GM19467 (cell line): Measurements from ENCODE around the gene STPG2.

Experiments
- ATAC-seq: cut with Tn5 transposase; IDR thresholded peaks from one replicate; pipeline ENCODE4 v1.9.1; 2021; ENCODE audit warnings: mild to moderate bottlenecking, moderate library complexity; ENCODE audit not compliant: unreplicated experiment

The STPG2 gene

DNA sequence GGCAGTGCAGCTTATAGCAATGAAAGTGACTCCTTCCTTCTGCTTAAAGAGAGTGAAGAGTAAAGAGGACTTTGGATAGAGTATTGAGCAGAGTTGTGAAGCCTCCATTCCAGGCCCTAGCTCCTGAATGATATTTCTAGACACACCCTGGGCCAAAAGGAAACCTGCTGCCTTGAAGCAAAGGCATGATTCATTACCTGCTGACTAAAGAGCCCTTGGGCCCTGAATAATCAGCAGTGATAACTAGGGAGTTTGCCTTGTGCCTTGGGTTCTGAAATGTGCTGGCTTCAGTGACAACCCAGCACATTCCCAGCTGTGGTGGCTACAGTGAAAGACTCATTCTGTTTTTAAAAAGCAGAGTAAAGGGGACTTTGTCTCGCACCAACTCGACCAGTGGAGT lies 49.2 kb downstream of the STPG2 start:
- no peak for ATAC-seq

DNA sequence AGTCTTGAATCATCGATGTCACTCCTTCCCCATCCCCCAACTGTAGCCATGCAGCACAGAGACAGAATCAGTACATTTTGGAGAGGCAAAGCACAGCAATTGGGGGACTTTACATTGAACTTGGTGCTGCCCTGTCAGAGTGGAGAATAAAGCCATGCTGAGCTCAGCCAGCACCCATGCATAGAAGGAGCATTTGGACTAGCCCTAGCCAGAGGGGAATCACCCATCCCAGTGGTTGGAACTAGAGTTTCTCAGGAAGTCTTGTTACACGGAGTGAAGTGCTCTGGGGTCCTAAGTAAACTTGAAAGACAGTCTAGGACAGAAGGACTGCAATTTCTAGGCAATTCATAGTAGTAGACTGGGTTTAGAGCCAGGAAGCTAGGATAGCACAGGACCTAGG lies 49.6 kb downstream of the STPG2 start:
- no peak for ATAC-seq

DNA sequence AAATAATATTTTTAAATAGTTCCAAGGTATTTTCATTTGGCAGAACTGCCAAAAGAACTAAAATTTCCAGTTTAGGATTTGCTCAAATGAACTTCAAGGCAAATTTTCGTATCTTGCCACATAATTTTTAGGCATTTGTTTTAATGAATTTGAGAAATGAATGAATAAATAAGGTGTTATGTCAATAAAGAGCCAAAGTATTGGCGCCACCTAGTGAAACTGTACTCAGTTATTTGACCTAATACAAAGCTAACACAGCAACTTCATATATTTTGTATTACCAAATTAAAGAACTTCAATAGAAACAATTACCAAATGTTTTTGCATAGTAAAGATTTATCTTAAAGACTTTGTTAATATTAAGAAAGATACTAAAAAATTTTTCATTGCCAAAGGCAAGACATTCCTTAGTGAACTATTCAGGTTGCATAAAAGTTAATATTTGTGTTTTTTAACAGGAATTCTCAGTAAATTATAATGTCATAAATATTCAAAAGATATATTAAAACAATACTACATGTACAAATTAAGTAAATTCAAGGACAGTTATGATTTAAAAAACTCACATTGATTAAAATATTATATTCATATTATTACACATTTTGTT lies 50.3 kb downstream of the STPG2 start:
- ATAC-seq = no peak

- no peak for ATAC-seq
Observed at GRCh38 chr4:98081936-98082335, 61.3 kb downstream of the STPG2 start.

GRCh38 chr4:98068495-98068894 lies 74.8 kb downstream of the STPG2 start:
- ATAC-seq = no peak

GRCh38 chr4:98055800-98056501 lies 87.3 kb downstream of the STPG2 start:
- ATAC-seq = no peak

DNA sequence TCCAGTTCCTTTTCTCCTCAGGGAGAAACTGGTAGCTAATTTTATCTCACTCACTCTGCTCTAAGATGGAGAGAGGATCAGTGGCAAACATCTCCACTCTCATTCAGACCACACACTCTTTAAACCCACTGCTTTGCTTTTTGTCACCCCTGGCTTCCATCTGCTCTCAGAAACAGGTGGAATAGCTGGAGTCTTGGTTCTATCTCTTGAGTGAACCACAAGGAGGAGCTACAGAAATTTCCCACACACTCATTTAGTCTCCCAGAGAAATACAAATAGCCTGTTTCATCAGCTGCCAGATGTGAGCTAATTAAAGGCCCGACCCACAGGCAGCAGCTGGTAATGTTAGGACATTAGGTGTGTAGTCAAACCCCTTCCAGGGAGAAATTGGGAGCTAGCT lies 96.6 kb downstream of the STPG2 start:
- ATAC-seq = no peak

GRCh38 chr4:98030059-98030458 lies 113.2 kb downstream of the STPG2 start:
- no peak for ATAC-seq

- no peak for ATAC-seq
Observed at GRCh38 chr4:98027827-98028226, 115.4 kb downstream of the STPG2 start.

DNA sequence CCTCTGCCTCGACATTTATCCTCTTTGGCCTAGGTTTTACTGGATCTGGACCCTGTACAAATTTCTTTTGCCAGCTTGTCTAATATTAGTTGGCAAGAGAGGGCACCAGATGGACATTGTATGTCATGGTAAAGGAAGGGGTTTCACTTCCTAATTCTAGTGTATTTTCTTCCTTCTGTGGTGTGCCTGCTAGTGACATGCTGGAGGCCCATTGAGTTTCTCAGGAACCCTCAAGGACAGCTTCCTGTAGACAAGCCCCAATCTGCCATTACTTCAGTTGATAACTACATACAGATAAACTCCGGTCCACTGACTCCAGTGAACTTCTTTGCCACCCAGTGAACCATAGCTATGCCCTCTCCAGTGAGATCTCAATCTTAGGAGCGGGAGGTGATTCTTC lies 116.9 kb downstream of the STPG2 start:
- ATAC-seq = no peak

DNA sequence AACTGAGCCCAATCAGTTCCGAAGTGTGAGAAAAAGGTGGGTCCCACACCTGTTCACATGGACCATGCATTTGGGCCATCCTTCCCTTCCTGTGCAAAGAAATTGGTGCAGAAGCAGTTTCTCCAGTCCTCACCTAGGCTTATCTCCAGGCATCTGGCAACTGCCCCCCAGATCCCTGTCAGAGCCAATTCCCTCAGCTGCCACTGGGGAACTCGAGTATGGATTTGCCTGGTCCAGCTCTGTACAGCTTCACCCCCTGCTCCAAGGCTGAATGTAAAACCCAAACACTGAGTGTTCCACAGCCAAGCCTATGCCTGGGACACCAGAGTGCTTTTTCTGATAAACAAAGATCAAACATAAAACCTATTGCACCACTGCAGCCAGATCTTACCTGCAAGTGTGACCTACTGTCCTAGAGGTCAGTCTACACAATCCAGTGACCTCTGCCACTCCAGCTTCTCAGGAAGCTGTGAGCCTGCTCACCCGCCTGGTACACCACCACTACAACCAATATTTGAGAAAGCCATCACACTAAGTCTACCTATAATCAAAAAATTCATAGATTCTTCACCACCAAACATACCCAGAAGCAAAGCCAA lies 136.4 kb downstream of the STPG2 start:
- ATAC-seq = no peak

DNA sequence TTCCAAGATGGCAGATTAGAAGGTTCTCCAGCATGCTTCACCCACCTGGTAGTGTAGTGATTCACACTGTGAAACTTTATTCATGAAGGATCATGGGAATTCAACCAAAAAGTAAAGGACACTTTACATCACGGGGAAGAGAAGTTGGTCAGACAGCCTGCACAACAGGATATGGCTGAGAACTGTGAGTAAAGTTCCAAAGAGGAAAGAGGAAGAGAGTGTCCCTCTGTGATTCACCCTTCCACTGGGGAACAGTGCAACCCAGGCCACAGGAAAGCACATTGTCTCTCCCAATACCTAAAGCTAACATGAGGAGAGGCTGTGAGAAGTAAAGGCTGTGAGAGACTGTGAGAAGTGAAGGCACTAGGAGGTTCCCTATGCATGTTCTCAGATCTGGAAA lies 137.2 kb downstream of the STPG2 start:
- ATAC-seq = no peak

- no peak for ATAC-seq
Observed at GRCh38 chr4:98000940-98001339, 142.3 kb downstream of the STPG2 start.

DNA sequence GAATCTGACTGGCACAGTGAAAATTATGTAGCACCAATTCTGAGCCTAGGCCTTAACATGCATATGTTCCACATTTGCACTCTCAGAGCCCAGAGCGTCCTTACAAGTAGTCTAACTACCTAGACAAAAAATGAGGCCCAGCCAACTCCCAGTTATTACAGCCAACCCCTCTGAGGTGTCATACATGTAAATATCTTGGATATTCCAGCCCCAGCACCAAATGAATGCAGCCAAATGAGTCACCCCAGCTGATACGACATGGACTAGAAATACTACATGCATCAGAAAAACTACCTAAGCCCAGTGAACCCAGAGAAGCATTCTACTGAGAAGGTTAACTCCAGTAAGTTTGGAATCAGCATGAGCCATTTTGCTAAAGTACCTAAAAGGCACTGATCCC lies 145.1 kb downstream of the STPG2 start:
- no peak for ATAC-seq

GRCh38 chr4:97994765-97995465 lies 148.4 kb downstream of the STPG2 start:
- no peak for ATAC-seq

DNA sequence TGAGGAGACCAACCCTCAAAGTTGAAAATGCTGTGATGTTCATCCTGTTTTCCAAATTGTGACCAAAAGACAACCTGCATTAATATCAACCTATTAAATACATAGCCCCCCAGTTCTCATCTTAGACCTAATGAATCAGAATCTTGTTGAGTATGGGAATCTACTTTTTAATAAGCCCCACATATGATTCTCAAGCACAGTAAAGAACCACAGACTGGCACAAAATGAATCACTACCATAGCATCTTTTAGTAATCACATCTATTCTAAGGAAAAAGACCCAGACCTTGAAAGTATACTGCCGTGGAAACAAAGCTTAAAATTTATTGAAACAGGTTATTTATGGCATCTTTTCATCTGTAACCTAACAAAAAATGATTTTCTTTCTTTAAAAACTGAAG lies 152.9 kb downstream of the STPG2 start:
- ATAC-seq = no peak

GRCh38 chr4:97987019-97987648 lies 156.1 kb downstream of the STPG2 start:
- no peak for ATAC-seq

DNA sequence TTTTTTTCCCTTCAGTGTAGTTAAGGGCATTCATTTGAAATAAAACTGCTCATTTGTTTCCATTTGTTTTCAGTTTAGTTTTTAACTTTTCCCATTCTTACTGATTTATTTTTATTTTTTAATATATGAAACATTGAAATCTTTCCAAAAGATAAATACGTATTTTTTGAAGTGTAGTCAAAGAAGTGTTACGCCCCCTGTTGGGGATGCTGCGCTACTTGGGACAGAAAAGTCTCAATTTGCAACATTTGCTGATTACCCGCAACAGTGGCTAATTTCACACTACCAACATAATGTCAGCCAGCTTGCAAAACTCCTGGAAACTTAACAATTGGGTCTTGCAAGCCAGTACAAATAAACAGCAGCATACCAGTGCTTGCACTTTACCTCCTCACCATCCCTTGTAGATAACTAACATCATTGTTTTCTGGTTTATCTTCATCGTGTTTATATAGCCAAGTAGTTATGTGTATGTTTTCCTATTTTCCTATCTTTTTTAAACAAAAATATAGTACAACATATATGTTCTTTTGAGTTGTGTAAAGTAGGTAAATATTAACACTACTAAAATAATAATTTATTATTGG lies 158.6 kb downstream of the STPG2 start:
- no peak for ATAC-seq

DNA sequence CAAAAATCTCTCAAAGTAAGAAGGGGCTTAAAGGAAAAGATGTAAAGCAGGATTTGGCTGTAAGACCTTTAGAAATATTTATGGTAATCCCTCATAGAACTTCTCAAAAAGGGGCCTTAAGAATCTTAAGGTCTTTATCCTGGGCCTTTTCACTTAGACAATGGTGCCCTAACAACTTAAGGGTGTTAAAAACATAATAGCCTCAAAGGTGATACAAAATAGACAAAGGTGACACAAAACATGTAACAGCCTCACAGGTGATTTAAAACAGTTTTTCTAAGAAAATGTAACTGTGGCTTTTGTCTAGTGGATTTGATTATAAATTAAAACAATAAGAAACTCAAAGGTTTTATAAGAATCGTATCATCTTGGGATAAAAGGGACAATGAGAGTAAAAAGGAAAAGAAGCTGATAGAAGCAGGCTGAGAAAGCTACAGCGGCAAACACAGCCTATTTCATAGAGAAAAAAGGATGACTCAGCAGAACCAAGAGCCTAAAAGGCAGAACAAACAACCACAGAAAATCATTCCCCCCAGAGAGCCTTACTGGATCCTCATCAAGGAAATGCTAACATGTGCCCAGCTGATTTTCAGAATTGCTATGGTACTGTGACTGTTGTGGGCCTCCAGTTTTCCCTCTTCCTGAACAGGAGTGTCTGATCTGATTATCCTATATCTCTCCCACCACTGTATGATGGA lies 164.3 kb downstream of the STPG2 start:
- no peak for ATAC-seq

- no peak for ATAC-seq
Observed at GRCh38 chr4:97953171-97953941, 189.9 kb downstream of the STPG2 start.
